ENCODE data around the gene TCEANC2. TPM values are rescaled to one million over a fixed set of nuclear protein-coding genes. Genes with fewer than 3 reads are reported as not detected.

TCEANC2 gene
- total RNA-seq, 1 experiment from 2014 or later = 5.3 TPM

DNA sequence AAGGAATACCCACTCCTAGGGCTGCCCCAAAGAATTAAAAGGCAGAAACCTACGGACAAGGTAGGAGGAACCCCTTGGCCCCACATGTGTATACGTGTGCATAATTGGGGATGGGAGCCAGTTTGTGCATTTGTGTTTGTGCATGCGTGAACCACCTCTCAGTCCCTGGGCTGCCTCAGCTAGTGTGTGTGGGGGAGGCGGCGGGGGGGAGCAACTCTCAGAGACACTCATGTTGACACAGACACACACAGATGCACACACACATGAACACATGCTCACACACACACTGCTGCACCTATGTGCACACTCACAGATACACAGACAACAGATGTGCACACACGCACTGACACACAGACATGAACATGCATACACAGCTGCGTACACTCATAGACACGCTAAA, 40.5 kb upstream of the TCEANC2 start:
- H2BK5ac ChIP-seq (ENCODE audit: insufficient read length, low read length) = no peak overlapping the region
- H2BK20ac ChIP-seq (ENCODE audit: low read depth, low read length, poor library complexity, severe bottlenecking) = no peak overlapping the region
- DNase-seq = no peak
- no peaks in the 10 kb centered on the region for H4K20me1 ChIP-seq (ENCODE audit: control insufficient read depth, insufficient read depth, insufficient read length)
- Mint-ChIP-seq H3K36me3 (ENCODE audit: insufficient read depth in 1 of 3, low read depth in 3 of 3) (no peaks in the 10 kb centered on the region), H3K27ac (peak overlapping the region in 1 of 3 experiments; percentile 4; a peak in 1 of 7 replicates), H3K27me3 (ENCODE audit: low read depth) (peaks cover 1% of the 10 kb centered on the region), H3K9me3 (no peaks in the 10 kb centered on the region), H3K4me1 (peaks cover 8 to 10% of the 10 kb centered on the region in 2 experiments), H3K4me3 (no peak overlapping the region)
- no peak overlapping the region for H3K4ac ChIP-seq (ENCODE audit: low read depth, low read length)
- no peak overlapping the region for H2AK5ac ChIP-seq (ENCODE audit: insufficient read length, low read length)
- no peak overlapping the region for H3K56ac ChIP-seq (ENCODE audit: insufficient read length, low read depth, low read length)
- H3K4me1 ChIP-seq (ENCODE audit: insufficient read depth, low read length) = no peaks in the 10 kb centered on the region
- no peak overlapping the region for H3K4me2 ChIP-seq (ENCODE audit: insufficient read depth, insufficient read length, low read length)
- no peak overlapping the region for H3K14ac ChIP-seq (ENCODE audit: insufficient read depth, low read length)
- no peak overlapping the region for H2BK15ac ChIP-seq (ENCODE audit: low read depth, low read length)
- no CpG with 5 or more reads among the region's 8 CpGs for WGBS (ENCODE audit: extremely low coverage, insufficient read length, low lambda C conversion rate)
- H3K23me2 ChIP-seq (ENCODE audit: insufficient read length, low read depth, low read length, poor library complexity, severe bottlenecking) = no peaks in the 10 kb centered on the region
- no peak overlapping the region for H2BK120ac ChIP-seq (ENCODE audit: low read depth, low read length, poor library complexity, severe bottlenecking)
- TF ChIP-seq, protein P1, sequence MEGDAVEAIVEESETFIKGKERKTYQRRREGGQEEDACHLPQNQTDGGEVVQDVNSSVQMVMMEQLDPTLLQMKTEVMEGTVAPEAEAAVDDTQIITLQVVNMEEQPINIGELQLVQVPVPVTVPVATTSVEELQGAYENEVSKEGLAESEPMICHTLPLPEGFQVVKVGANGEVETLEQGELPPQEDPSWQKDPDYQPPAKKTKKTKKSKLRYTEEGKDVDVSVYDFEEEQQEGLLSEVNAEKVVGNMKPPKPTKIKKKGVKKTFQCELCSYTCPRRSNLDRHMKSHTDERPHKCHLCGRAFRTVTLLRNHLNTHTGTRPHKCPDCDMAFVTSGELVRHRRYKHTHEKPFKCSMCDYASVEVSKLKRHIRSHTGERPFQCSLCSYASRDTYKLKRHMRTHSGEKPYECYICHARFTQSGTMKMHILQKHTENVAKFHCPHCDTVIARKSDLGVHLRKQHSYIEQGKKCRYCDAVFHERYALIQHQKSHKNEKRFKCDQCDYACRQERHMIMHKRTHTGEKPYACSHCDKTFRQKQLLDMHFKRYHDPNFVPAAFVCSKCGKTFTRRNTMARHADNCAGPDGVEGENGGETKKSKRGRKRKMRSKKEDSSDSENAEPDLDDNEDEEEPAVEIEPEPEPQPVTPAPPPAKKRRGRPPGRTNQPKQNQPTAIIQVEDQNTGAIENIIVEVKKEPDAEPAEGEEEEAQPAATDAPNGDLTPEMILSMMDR (conservative IDR thresholded peaks at IDR 0.05) = no peak
- no peak overlapping the region for H4K5ac ChIP-seq (ENCODE audit: insufficient read length, low read depth, low read length)
- H3K27ac ChIP-seq (ENCODE audit: insufficient read length, low read depth, low read length) = no peak overlapping the region
- H4K8ac ChIP-seq (replicated peaks; ENCODE audit: insufficient read length, low read depth, low read length) = no peak overlapping the region
- H3K9ac ChIP-seq (ENCODE audit: extremely low read depth, insufficient read length, low read length) = no peak overlapping the region
- no peak overlapping the region for H2AFZ ChIP-seq (ENCODE audit: low read length)
- H2BK12ac ChIP-seq (ENCODE audit: insufficient read length, low read depth, low read length) = no peak overlapping the region
- H3K18ac ChIP-seq (ENCODE audit: insufficient read length, low read depth, low read length) = no peak overlapping the region
- no peaks in the 10 kb centered on the region for H3K79me2 ChIP-seq (ENCODE audit: insufficient read depth, low read length)
- no peak overlapping the region for H3T11ph ChIP-seq (ENCODE audit: low read length)
- H3K9me3 ChIP-seq (ENCODE audit: control insufficient read depth, low read depth, low read length) = no peaks in the 10 kb centered on the region
- no peaks in the 10 kb centered on the region for H3K27me3 ChIP-seq (ENCODE audit: insufficient read depth, low read length)
- H3K79me1 ChIP-seq (ENCODE audit: insufficient read depth, low read depth, low read length, poor library complexity, severe bottlenecking) = no peaks in the 10 kb centered on the region
- H4K91ac ChIP-seq (ENCODE audit: insufficient read length, low read depth, low read length) = no peak overlapping the region
- H3K23ac ChIP-seq (ENCODE audit: insufficient read length, low read depth, low read length) = no peak overlapping the region
